AG09309 (cell line): ENCODE measurements around the gene SLC1A2.

Source experiments
- DNase-seq: peaks from one replicate; pipeline ENCODE4 v3.0.0-alpha.2; 2010; ENCODE audit warnings: low read depth
- H3K4me3 ChIP-seq: 2 replicates; pipeline ENCODE4 v1.5.1; 2011; ENCODE audit warnings: mild to moderate bottlenecking, low read depth, low read length, moderate library complexity; ENCODE audit not compliant: control insufficient read depth
- CTCF ChIP-seq: IDR thresholded peaks from 2 replicates; pipeline ENCODE4 v1.5.1; 2011; ENCODE audit warnings: mild to moderate bottlenecking, low read depth, low read length, inconsistent platforms; ENCODE audit not compliant: insufficient read depth, control insufficient read depth; ENCODE audit errors: missing control alignments

SLC1A2 gene

DNA sequence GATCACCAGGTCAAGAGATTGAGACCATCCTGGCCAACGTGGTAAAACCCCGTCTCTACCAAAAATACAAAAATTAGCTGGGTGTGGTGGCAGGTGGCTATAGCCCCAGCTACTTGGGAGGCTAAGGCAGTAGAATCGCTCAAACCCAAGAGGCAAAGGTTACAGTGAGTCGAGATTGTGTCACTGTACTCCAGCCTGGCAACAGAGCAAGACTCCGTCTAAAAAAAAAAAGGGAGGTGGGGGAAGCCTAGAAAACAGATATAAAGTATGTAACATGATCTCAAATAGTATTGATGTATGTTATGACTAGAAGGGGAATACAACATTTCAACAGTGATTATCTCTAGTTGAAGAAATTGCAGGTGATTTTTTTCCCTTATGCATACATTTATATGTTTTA lies 61.4 kb downstream of the SLC1A2 start:
- no peak for DNase-seq

DNA sequence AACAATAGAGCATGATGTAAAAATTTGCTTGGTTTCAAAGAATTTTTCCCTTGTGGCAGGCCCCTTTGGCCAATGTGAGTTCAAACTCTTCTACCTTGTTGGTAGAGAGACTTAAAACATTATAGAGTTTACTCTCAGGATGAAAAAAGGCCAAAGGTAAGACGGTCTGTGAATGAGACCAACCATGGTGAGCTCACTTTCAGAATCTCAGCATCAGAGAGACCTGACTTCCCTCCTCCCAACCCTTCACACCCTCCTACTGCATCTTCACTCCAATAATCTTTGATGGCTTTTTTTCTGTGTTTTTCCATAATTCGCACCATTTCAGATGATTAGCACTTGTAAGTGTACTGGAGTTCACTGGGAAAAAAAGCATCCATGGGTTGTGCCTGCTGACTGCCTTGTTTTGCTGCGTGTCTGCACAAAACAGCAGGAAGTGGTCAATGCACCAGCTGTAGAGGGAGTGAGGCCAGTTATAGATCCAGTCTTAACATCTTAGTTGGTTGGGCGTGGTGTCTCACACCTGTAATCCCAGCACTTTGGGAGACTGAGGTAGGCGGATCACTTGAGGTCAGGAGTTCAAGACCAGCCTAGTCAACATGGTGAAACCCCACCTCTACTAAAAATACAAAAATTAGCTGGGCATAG lies 64.1 kb downstream of the SLC1A2 start:
- no peak for DNase-seq

More for the DNA sequence above, 61.4 kb downstream of the SLC1A2 start:
- TF ChIP-seq CTCF, result no peak
- no peak overlapping the region for H3K4me3 ChIP-seq

DNA sequence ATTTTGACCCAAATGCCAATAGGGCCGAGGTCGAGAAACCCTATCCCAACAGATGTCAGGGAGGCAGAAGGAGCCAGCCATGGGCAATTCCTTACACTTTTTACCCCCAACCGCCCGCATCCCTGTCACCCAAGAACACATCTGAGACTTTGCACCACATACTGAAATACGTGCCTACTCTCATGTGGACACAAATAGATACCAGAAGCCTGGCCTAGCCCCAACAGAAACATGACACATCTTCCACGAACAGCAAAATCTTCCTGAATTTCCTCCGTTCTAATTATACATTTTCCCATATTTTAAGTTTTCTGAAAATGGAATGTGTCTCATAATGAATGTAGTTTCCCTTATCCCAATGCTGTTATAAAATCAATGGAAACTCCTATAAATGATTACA lies 64.7 kb downstream of the SLC1A2 start:
- H3K4me3 ChIP-seq, result no peak overlapping the region
- TF ChIP-seq CTCF, result no peak
- no peak for DNase-seq

More for the DNA sequence above, 64.1 kb downstream of the SLC1A2 start:
- H3K4me3 ChIP-seq, result no peak overlapping the region
- no peak for TF ChIP-seq CTCF

DNA sequence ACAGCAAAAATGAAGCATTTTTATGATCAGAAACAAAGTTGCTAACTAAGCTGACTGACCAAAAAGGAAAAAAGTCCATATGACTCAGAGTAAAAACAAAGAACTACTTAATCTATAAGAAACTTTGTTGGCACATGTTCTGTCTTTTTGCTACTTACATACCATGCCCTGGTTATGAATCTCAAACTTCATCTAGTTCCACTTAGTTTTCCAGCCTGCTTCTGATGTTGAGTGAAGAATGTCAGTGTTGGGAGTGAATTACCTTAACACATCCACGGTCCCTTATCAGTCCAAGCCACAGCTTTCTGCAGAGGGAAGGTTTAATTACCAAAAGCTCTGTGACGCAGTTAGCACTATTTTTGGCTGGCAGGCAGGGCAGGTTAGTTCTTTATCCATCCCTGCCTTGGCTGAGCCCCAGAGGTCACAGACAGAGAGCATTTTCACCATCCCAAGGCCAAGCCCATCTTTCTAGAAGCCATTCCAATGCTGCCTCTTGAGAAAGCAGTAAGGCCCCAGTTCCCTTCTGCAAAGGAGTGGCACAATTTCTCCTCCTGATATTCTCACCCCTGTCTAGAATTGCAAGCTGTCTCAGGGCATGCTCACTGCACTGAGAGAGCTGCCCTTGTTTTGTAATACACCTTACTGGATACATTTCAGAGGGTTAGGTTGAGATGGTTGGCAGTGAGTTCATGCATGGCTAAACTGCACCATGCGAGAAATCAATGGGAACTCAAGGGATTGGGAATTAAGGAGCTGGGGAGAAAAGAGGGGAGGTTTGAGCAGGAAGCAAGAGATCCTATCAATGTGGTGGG lies 67.1 kb downstream of the SLC1A2 start:
- no peak for DNase-seq
- H3K4me3 ChIP-seq, result no peak overlapping the region
- TF ChIP-seq CTCF, result no peak

DNA sequence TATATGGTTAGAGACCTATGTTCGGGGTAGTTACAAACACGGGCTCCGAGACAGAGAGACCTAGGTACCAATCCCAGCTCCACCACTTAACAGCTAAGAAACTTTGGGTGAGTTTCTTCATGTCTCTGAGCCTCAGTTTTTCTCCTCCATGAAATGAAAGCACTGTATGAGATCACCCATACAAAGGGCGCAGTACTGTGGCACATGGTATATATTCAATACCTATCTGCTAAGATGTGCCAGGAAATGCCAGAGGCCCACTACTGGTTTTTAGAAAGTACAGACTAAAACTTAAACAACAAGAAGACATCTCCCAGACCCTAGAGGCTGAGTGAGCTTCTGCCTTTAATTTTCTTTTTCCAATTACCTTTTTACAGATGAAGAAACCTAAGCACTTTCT lies 69.5 kb downstream of the SLC1A2 start:
- no peak overlapping the region for H3K4me3 ChIP-seq
- DNase-seq, result no peak
- TF ChIP-seq CTCF, result no peak

DNA sequence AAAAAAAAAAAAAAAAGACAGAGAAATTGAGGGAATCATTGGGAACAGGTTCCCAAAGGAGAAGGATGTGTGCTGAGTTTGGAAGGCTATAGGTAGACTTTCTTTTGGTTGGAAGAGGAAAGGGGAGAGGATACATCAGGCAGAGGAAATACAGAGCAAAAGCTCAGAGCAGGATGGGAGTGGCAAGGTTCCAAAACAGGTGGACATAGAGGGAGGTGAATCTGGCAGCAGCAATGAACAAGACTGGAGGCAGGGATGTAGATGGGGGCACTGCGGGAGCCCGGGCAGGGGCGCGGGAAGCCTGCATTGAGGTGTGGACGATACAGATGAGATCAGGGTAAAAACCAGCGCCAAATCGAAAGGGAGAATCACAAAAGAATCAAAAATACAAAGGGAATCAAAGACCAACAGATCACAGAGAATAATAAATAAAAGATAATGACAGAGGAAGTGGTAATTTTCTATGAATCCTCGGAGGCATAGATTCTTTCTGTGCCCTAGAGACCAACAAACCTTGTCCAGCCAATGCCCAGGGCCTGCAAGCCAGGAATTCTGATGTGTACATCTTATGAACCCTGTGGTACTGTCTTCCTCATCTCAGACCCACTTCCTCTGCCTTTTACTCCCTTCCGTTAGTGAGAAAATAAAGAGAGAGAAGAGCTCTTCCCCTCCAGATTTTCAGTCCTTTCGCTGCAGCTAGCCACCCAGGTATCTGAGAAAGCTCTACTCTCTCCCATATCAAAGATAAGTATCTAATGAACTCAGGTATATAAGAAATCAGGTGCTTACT lies 70.3 kb downstream of the SLC1A2 start:
- no peak for DNase-seq
- TF ChIP-seq CTCF, result no peak
- no peak overlapping the region for H3K4me3 ChIP-seq
